Activated T-cell treated with anti-CD3 and anti-CD28 coated beads, Interleukin-2, amount 50 U/mL, for 24 hours (primary cell): ENCODE results near the gene RBL1.
"Not testable (repeated sequence)": the region's sequence is repeated elsewhere in the genome, so short reads cannot be mapped to it uniquely, and the experiment has no call there.

Experiments used
- DNase-seq: peaks from one replicate; pipeline ENCODE4 v3.0.0-alpha.2; 2020
- H3K27ac Mint-ChIP-seq: 2 replicates; pipeline ENCODE4 v1.8.0; 2020; ENCODE audit warnings: mild to moderate bottlenecking, mixed read lengths
- H3K27me3 Mint-ChIP-seq: 2 replicates; pipeline ENCODE4 v1.8.0; 2020; ENCODE audit warnings: mixed read lengths
- H3K36me3 Mint-ChIP-seq: 2 replicates; pipeline ENCODE4 v1.8.0; 2020; ENCODE audit warnings: low read depth, mixed read lengths
- H3K4me1 Mint-ChIP-seq: 2 replicates; pipeline ENCODE4 v1.8.0; 2020; ENCODE audit warnings: low read depth, mixed read lengths
- H3K4me3 Mint-ChIP-seq: 2 replicates; pipeline ENCODE4 v1.8.0; 2020; ENCODE audit warnings: mild to moderate bottlenecking, moderate library complexity, mixed read lengths
- H3K9me3 Mint-ChIP-seq: 2 replicates; pipeline ENCODE4 v1.8.0; 2020; ENCODE audit warnings: mixed read lengths

Gene RBL1

GRCh38 chr20:36992802-36993334 is 102.9 kb downstream of the RBL1 start:
- peaks cover 56% of the 10 kb centered on the region for H3K36me3 Mint-ChIP-seq
- no peak overlapping the region for H3K4me3 Mint-ChIP-seq
- no peak for DNase-seq
- H3K9me3 Mint-ChIP-seq: peaks cover 7% of the 10 kb centered on the region
- peaks cover 34% of the 10 kb centered on the region for H3K4me1 Mint-ChIP-seq
- no peak overlapping the region for H3K27ac Mint-ChIP-seq
- H3K27me3 Mint-ChIP-seq: no peaks in the 10 kb centered on the region

DNA sequence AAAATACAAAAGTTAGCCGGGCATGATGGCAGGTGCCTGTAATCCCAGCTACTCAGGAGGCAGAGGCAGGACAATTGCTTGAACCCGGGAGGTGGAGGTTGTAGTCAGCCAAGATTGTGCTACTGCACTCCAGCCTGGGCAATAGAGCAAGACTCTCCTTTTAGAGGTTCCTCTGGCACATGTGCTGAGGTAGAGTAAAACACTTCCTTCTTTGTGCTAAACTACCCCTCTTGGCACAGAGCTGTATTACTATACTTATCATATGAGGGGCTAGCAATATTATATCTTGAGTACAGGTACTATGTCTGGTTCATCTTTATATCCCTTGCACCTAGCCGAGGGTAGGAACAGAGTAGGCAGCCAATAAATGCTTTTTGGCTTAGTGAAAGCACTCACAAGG is 104.1 kb downstream of the RBL1 start:
- H3K27me3 Mint-ChIP-seq: no peaks in the 10 kb centered on the region
- H3K4me1 Mint-ChIP-seq: peaks cover 36% of the 10 kb centered on the region
- H3K27ac Mint-ChIP-seq: peak overlapping the region; percentile 26
- peaks cover 7% of the 10 kb centered on the region for H3K9me3 Mint-ChIP-seq
- peaks cover 44% of the 10 kb centered on the region for H3K36me3 Mint-ChIP-seq
- DNase-seq: no peak
- H3K4me3 Mint-ChIP-seq: no peak overlapping the region

DNA sequence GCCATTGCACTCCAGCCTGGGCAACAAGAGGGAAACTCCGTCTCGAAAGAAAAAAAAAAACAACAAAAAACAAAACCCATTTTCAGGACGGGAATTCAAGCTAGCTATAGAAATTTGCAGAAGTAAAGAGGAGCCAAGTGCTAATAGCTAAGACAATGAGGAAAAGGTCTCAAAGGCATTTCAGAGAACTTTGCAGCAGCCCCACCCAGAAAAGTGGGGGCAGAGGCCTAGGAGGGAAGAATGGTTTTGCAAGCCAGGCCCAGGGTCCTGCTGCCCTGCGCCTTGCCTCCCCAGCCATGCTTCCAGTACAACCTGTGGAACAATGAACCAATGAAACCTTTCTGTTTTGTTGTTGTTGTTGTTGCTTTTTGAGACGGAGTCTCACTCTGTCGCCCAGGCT is 106.0 kb downstream of the RBL1 start:
- H3K27me3 Mint-ChIP-seq: no peaks in the 10 kb centered on the region
- H3K4me3 Mint-ChIP-seq: no peak overlapping the region
- H3K36me3 Mint-ChIP-seq: peaks cover 25% of the 10 kb centered on the region
- H3K27ac Mint-ChIP-seq: no peak overlapping the region
- peaks cover 35% of the 10 kb centered on the region for H3K4me1 Mint-ChIP-seq
- H3K9me3 Mint-ChIP-seq: peaks cover 5% of the 10 kb centered on the region
- no peak for DNase-seq

- Mint-ChIP-seq H3K36me3 (peaks cover 13% of the 10 kb centered on the region), H3K4me3 (no peak overlapping the region), H3K27ac (peak overlapping the region; percentile 74), H3K9me3 (peaks cover 5% of the 10 kb centered on the region), H3K4me1 (peaks cover 35% of the 10 kb centered on the region), H3K27me3 (no peaks in the 10 kb centered on the region)
- DNase-seq: no peak
Observed at GRCh38 chr20:36988494-36988966, 107.3 kb downstream of the RBL1 start.

GRCh38 chr20:36984257-36984638 is 111.5 kb downstream of the RBL1 start:
- Mint-ChIP-seq H3K27me3 (no peaks in the 10 kb centered on the region), H3K4me1 (peaks cover 22% of the 10 kb centered on the region), H3K27ac (no peak overlapping the region)

DNA sequence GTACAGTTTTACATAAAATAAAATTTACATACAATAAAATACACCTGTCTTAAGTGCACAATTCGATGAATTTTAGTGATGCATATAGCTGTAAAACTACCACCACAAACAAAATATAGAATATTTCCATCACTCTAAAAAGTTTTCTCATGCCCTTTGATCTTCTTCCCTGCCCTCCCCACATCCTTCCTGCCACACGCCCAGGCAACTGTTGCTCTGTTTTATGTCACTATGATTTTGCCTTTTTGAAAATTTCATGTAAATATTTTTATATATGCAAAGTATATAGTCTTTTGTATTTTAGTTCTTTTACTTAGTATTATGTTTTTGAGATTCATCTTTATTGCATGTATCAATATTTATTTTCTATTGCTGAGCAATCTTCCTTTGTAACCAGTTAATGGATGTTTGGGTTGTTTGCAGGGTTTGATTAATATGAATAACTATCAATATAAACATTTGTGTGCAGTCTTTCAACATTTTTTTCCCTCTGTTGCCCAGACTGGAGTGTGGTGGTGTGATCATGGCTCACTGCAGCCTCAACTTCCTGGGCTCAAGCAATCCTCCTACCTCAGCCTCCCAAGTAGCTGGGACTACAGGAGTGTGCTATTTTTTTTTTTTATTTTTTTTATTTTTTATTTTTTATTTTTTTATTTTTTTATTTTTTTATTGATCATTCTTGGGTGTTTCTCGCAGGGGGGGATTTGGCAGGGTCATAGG is 120.5 kb downstream of the RBL1 start:
- no peak for DNase-seq
- H3K4me1 Mint-ChIP-seq: peaks cover 40% of the 10 kb centered on the region
- H3K4me3 Mint-ChIP-seq: peak overlapping the region; percentile 15
- H3K27me3 Mint-ChIP-seq: no peaks in the 10 kb centered on the region
- peak overlapping the region; percentile 20 for H3K27ac Mint-ChIP-seq
- H3K9me3 Mint-ChIP-seq: peaks cover 3% of the 10 kb centered on the region
- H3K36me3 Mint-ChIP-seq: no peaks in the 10 kb centered on the region

More at GRCh38 chr20:36984257-36984638, 111.5 kb downstream of the RBL1 start:
- no peak for DNase-seq
- no peaks in the 10 kb centered on the region for H3K9me3 Mint-ChIP-seq
- no peak overlapping the region for H3K4me3 Mint-ChIP-seq
- no peaks in the 10 kb centered on the region for H3K36me3 Mint-ChIP-seq

GRCh38 chr20:36974660-36975059 is 121.1 kb downstream of the RBL1 start:
- Mint-ChIP-seq H3K4me3 (no peak overlapping the region), H3K36me3 (no peaks in the 10 kb centered on the region), H3K27me3 (no peaks in the 10 kb centered on the region), H3K9me3 (peaks cover 3% of the 10 kb centered on the region), H3K4me1 (peaks cover 46% of the 10 kb centered on the region), H3K27ac (peak overlapping the region; percentile 37)
- no peak for DNase-seq

DNA sequence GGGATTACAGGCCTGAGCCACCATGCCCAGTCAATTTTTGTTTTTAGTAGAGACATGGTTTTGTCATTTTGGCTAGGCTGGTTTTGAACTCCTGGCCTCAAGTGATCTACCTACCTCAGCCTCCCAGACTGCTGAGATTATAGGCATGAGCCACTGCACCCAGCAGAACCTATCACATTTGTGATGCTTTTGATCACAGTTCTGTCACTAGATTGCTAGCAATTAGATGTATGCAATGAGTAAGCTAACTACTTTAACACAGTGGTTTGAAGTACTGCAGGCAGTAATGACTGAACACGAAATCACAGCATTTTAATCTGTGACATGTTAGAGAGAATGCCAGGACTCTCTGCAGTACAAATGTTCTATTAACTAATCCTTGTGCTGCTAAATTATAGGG is 124.7 kb downstream of the RBL1 start:
- Mint-ChIP-seq H3K9me3 (peaks cover 3% of the 10 kb centered on the region), H3K27ac (peak overlapping the region; percentile 58), H3K27me3 (no peaks in the 10 kb centered on the region), H3K4me3 (no peak overlapping the region), H3K4me1 (peaks cover 72% of the 10 kb centered on the region), H3K36me3 (no peaks in the 10 kb centered on the region)
- no peak for DNase-seq

- Mint-ChIP-seq H3K27ac (peak overlapping the region; percentile 57), H3K4me3 (peak overlapping the region; percentile 22), H3K4me1 (peaks cover 64% of the 10 kb centered on the region), H3K9me3 (peaks cover 3% of the 10 kb centered on the region), H3K36me3 (no peaks in the 10 kb centered on the region), H3K27me3 (no peaks in the 10 kb centered on the region)
- peak; percentile 63 for DNase-seq
Observed at GRCh38 chr20:36969478-36970186, 126.2 kb downstream of the RBL1 start.

GRCh38 chr20:36969051-36969450 is 126.7 kb downstream of the RBL1 start:
- no peaks in the 10 kb centered on the region for H3K27me3 Mint-ChIP-seq
- no peak for DNase-seq
- peak overlapping the region; percentile 57 for H3K27ac Mint-ChIP-seq
- peak overlapping the region; percentile 22 for H3K4me3 Mint-ChIP-seq
- peaks cover 63% of the 10 kb centered on the region for H3K4me1 Mint-ChIP-seq
- H3K9me3 Mint-ChIP-seq: peaks cover 3% of the 10 kb centered on the region
- H3K36me3 Mint-ChIP-seq: no peaks in the 10 kb centered on the region

GRCh38 chr20:36967636-36968035 is 128.2 kb downstream of the RBL1 start:
- peaks cover 57% of the 10 kb centered on the region for H3K4me1 Mint-ChIP-seq

GRCh38 chr20:36966965-36967364 is 128.8 kb downstream of the RBL1 start:
- Mint-ChIP-seq H3K9me3 (peaks cover 13% of the 10 kb centered on the region), H3K4me1 (peaks cover 54% of the 10 kb centered on the region)
- not testable (repeated sequence) for H3K36me3 Mint-ChIP-seq, H3K27me3 Mint-ChIP-seq, H3K4me3 Mint-ChIP-seq, DNase-seq, H3K27ac Mint-ChIP-seq

More at GRCh38 chr20:36967636-36968035, 128.2 kb downstream of the RBL1 start:
- Mint-ChIP-seq H3K27ac (peak overlapping the region; percentile 30), H3K4me3 (no peak overlapping the region), H3K27me3 (no peaks in the 10 kb centered on the region), H3K9me3 (peaks cover 6% of the 10 kb centered on the region), H3K36me3 (peaks cover 4% of the 10 kb centered on the region)
- no peak for DNase-seq

DNA sequence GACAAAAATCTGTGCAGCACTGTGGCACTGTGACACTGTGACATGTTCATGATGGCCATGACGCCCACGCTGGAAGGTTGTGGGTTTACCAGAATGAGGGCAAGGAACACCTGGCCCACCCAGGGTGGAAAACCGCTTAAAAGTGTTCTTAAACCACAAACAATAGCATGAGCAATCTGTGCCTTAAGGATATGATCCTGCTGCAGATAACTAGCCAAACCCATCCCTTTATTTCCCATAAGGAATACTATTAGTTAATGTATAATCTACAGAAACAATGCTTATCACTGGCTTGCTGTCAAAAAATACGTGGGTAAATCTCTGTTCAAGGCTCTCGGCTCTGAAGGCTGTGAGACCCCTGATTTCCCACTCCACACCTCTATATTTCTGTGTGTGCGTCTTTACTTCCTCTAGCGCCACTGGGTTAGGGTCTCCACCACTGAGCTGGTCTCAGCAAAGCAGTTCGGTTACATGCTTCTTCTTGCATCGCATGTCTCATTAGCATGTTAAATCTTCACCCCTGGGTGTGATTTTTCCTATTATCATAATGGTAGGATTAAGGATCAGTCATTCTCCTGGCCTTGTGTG is 133.3 kb downstream of the RBL1 start:
- not testable (repeated sequence) for H3K27me3 Mint-ChIP-seq, H3K36me3 Mint-ChIP-seq, H3K4me3 Mint-ChIP-seq, DNase-seq, H3K27ac Mint-ChIP-seq
- peaks cover 11% of the 10 kb centered on the region for H3K9me3 Mint-ChIP-seq
- peaks cover 23% of the 10 kb centered on the region for H3K4me1 Mint-ChIP-seq

- DNase-seq: no peak
- Mint-ChIP-seq H3K4me3 (no peak overlapping the region), H3K36me3 (peaks cover 8% of the 10 kb centered on the region), H3K4me1 (peaks cover 29% of the 10 kb centered on the region), H3K27me3 (no peaks in the 10 kb centered on the region), H3K9me3 (peaks cover 11% of the 10 kb centered on the region), H3K27ac (no peak overlapping the region)
Observed at GRCh38 chr20:36959242-36959641, 136.6 kb downstream of the RBL1 start.
